SU-DHL-6 (cell line): ENCODE results near the gene CCL17.

Experiments
- H2AFZ ChIP-seq: fragments of 200-600 bp; sonication (generic); 2 replicates; pipeline ENCODE4 v1.6.1; 2014; ENCODE audit warnings: low read depth, mild to moderate bottlenecking, moderate library complexity, mixed read lengths, antibody characterized with exemption, low read length; ENCODE audit not compliant: severe bottlenecking
- H3F3A ChIP-seq: fragments of 200-600 bp; shearing (Covaris generic); 2 replicates; pipeline ENCODE4 v1.6.0; 2016; ENCODE audit warnings: antibody characterized with exemption, mild to moderate bottlenecking; ENCODE audit not compliant: insufficient read depth
- H3K27ac ChIP-seq: fragments of 200-600 bp; sonication (generic); 2 replicates; pipeline ENCODE4 v1.5.1; 2016; ENCODE audit warnings: low read depth, mild to moderate bottlenecking, low read length, moderate library complexity, mixed read lengths
- H3K27me3 ChIP-seq: fragments of 200-600 bp; sonication (generic), shearing (Covaris generic); 2 replicates; pipeline ENCODE4 v1.6.0; 2014; ENCODE audit warnings: mild to moderate bottlenecking, low read length
- H3K36me3 ChIP-seq: fragments of 200-600 bp; sonication (generic); 2 replicates; pipeline ENCODE4 v1.6.1; 2014; ENCODE audit warnings: mild to moderate bottlenecking, low read length, mixed read lengths
- H3K4me2 ChIP-seq: fragments of 300-600, 200-600 bp; shearing (Covaris generic), sonication (generic); 2 replicates; pipeline ENCODE4 v1.6.0; 2014; ENCODE audit warnings: low read length, low read depth, mild to moderate bottlenecking; ENCODE audit not compliant: poor library complexity, severe bottlenecking
- H3K4me3 ChIP-seq: fragments of 200-600 bp; sonication (generic); 2 replicates; pipeline ENCODE4 v1.5.1; 2014; ENCODE audit warnings: antibody characterized with exemption, low read length, mild to moderate bottlenecking, mixed read lengths; ENCODE audit not compliant: insufficient read depth, poor library complexity, severe bottlenecking
- H3K79me2 ChIP-seq: fragments of 200-600 bp; sonication (generic); 2 replicates; pipeline ENCODE4 v1.6.1; 2014; ENCODE audit warnings: mild to moderate bottlenecking, low read length, moderate library complexity; ENCODE audit not compliant: insufficient read depth
- H3K9ac ChIP-seq: fragments of 200-600 bp; sonication (generic); 2 replicates; pipeline ENCODE4 v1.7.0; 2014; ENCODE audit warnings: mild to moderate bottlenecking, low read length
- H3K9me2 ChIP-seq: fragments of 200-600 bp; sonication (generic); replicated peaks from 2 replicates; pipeline ENCODE4 v1.6.1; 2014; ENCODE audit warnings: low read length; ENCODE audit not compliant: insufficient read depth
- H3K9me3 ChIP-seq: fragments of 200-600 bp; sonication (generic); 2 replicates; pipeline ENCODE4 v1.6.1; 2014; ENCODE audit warnings: low read length, mixed read lengths; ENCODE audit not compliant: insufficient read depth
- H4K20me1 ChIP-seq: fragments of 200-600 bp; sonication (generic); 2 replicates; pipeline ENCODE4 v1.6.1; 2014; ENCODE audit warnings: low read depth, mild to moderate bottlenecking, antibody characterized with exemption, low read length, moderate library complexity, mixed read lengths
- EZH2phosphoT487 ChIP-seq: fragments of 200-600 bp; sonication (generic), shearing (Covaris generic); conservative IDR thresholded peaks from 2 replicates; pipeline ENCODE4 v1.6.1; 2018; ENCODE audit warnings: mild to moderate bottlenecking, antibody characterized with exemption, low read length, moderate library complexity, mixed read lengths
- TF ChIP-seq, protein P1 (sequence below): fragments of 200-600 bp; sonication (generic); IDR thresholded peaks from one replicate; pipeline ENCODE4 v1.5.1; 2017; ENCODE audit warnings: antibody characterized with exemption, mild to moderate bottlenecking, low read length, moderate library complexity; ENCODE audit not compliant: insufficient read depth, poor library complexity, severe bottlenecking

CCL17 gene

GRCh38 chr16:57447186-57447962, 42.8 kb downstream of the CCL17 start, which contains the start of the genes CIAPIN1 and COQ9:
CIAPIN1 (minus strand) TSS chr16:57447385; CDS start chr16:57440928, 6,457 bp downstream.
COQ9 (plus strand) TSS chr16:57447479; CDS start chr16:57447506, 27 bp downstream.
- H3K9me3 ChIP-seq = no peaks in the 10 kb centered on the region
- no peaks in the 10 kb centered on the region for H4K20me1 ChIP-seq
- peak within 1 kb of the TSS; percentile 92 for H3K4me3 ChIP-seq
- H3K36me3 ChIP-seq = no peaks in the 10 kb centered on the region
- TF ChIP-seq, protein P1, sequence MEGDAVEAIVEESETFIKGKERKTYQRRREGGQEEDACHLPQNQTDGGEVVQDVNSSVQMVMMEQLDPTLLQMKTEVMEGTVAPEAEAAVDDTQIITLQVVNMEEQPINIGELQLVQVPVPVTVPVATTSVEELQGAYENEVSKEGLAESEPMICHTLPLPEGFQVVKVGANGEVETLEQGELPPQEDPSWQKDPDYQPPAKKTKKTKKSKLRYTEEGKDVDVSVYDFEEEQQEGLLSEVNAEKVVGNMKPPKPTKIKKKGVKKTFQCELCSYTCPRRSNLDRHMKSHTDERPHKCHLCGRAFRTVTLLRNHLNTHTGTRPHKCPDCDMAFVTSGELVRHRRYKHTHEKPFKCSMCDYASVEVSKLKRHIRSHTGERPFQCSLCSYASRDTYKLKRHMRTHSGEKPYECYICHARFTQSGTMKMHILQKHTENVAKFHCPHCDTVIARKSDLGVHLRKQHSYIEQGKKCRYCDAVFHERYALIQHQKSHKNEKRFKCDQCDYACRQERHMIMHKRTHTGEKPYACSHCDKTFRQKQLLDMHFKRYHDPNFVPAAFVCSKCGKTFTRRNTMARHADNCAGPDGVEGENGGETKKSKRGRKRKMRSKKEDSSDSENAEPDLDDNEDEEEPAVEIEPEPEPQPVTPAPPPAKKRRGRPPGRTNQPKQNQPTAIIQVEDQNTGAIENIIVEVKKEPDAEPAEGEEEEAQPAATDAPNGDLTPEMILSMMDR = no peak
- no peak for TF ChIP-seq EZH2phosphoT487
- peak within 1 kb of the TSS; percentile 82 for H2AFZ ChIP-seq
- H3K79me2 ChIP-seq = peaks cover 46% of the 10 kb centered on the region
- H3K9me2 ChIP-seq = no peaks in the 10 kb centered on the region
- H3F3A ChIP-seq = 0 out of 2 replicates have a peak, but pooled peaks cover 6% of the 10 kb centered on the region
- H3K27ac ChIP-seq = peak within 1 kb of the TSS; percentile 50
- peak within 1 kb of the TSS; percentile 98 for H3K9ac ChIP-seq
- H3K27me3 ChIP-seq = no peaks in the 10 kb centered on the region
- H3K4me2 ChIP-seq = peak within 1 kb of the TSS; percentile 95

DNA sequence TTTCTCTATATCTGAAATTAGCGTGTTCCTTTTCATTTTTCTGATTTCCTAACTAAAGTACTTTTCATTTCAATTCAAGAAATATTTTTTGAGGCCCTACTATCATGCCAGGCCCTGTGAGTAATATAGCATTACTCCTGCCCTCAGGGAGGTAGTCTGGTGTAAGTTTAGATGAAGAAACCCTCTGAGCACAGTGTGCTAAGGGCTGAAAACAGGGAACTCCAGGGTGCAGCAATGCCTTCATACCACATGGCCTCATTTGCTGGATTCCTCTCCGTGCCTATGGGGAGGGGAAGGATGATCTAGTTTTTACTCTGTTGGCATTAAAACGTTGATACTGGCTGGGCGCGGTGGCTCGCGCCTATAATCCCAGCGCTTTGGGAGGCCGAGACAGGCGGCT, 47.5 kb downstream of the CCL17 start:
- no peaks in the 10 kb centered on the region for H3K27me3 ChIP-seq
- peaks cover 6% of the 10 kb centered on the region for H3K79me2 ChIP-seq
- no peak overlapping the region for H3K27ac ChIP-seq
- H3K9me3 ChIP-seq = no peaks in the 10 kb centered on the region
- no peaks in the 10 kb centered on the region for H4K20me1 ChIP-seq
- no peaks in the 10 kb centered on the region for H3K9me2 ChIP-seq
- H3K4me3 ChIP-seq = no peak overlapping the region
- H3K9ac ChIP-seq = no peak overlapping the region
- no peaks in the 10 kb centered on the region for H3K36me3 ChIP-seq
- 0 out of 2 replicates have a peak, but pooled peaks cover 6% of the 10 kb centered on the region for H3F3A ChIP-seq
- no peak overlapping the region for H3K4me2 ChIP-seq
- no peak overlapping the region for H2AFZ ChIP-seq
- TF ChIP-seq, protein P1 = no peak
- no peak for TF ChIP-seq EZH2phosphoT487

GRCh38 chr16:57462209-57462977, 57.8 kb downstream of the CCL17 start, which contains the start of gene POLR2C:
POLR2C (plus strand) TSS chr16:57462679; CDS start chr16:57462725, 46 bp downstream.
- peaks cover 15% of the 10 kb centered on the region for H3K79me2 ChIP-seq
- H4K20me1 ChIP-seq = no peaks in the 10 kb centered on the region
- no peaks in the 10 kb centered on the region for H3K27me3 ChIP-seq
- peaks cover 11% of the 10 kb centered on the region for H3F3A ChIP-seq
- peak within 1 kb of the TSS; percentile 70 for H3K9ac ChIP-seq
- H3K27ac ChIP-seq = no peak within 1 kb of the TSS
- H2AFZ ChIP-seq = peak within 1 kb of the TSS; percentile 17
- peaks cover 5% of the 10 kb centered on the region; the same call in 1 of the 2 replicates for H3K36me3 ChIP-seq
- H3K9me2 ChIP-seq = no peaks in the 10 kb centered on the region
- TF ChIP-seq, protein P1 = peak; percentile 88
- no peak for TF ChIP-seq EZH2phosphoT487
- H3K4me3 ChIP-seq = peak within 1 kb of the TSS; percentile 74
- no peaks in the 10 kb centered on the region for H3K9me3 ChIP-seq
- H3K4me2 ChIP-seq = peak within 1 kb of the TSS; percentile 84
